HG03060 (cell line): Measurements from ENCODE around the gene URB1.
"Not testable (repeated sequence)": the region's sequence is repeated elsewhere in the genome, so short reads cannot be mapped to it uniquely, and the experiment has no call there.

Experiments used
- ATAC-seq: cut with Tn5 transposase; IDR thresholded peaks from one replicate; pipeline ENCODE4 v1.9.1; 2021; ENCODE audit warnings: low read depth, moderate number of reproducible peaks; ENCODE audit not compliant: unreplicated experiment

Gene URB1, protein sequence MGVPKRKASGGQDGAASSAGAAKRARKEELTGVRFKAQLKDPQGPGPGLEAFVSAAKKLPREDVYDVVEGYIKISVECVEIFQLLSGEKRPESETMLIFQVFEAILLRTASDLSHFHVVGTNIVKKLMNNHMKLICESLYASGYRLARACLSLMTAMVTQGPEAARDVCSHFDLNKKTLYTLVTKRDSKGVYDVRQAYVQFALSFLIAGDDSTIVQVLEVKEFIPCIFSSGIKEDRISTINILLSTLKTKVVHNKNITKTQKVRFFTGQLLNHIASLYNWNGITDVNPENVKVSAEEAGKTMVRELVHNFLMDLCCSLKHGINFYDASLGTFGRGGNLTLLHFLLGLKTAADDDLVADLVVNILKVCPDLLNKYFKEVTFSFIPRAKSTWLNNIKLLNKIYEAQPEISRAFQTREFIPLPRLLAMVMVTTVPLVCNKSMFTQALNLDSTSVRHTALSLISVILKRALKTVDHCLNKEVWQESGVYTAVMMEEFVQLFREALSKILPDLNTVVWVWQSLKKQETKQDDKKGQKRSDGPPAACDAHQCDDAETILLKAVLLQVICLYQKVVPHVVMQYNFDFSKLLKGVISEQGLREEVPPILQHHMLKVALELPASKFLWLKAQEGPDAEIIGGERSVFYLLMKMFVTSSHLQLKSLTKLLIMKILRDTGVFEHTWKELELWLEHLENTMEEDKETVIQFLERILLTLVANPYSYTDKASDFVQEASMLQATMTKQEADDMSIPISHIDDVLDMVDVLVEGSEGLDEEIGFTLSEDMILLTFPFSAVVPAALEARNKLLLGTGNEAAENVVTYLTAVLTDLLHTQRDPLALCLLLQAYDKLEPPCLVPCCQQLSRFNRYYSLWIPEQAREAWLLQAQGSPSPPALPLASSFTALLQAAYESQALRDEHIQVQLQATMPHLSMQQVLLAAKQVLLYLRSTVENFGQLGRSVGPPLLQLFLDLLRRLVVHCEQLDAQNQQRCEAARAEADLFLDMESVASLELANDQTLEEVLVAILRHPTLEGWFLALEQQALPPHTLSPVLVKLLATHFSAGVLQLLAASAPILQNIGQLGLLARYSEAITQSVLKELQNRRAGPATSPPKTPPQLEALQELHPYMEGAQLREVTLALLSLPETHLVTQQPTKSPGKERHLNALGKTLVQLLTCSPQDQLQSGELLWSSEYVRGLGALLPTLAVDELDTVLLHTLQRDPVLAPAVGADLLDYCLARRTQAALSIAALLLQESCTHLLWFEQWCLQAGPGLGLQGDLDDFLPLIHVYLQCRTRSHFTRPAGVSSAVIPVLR (N-terminal part only)

DNA sequence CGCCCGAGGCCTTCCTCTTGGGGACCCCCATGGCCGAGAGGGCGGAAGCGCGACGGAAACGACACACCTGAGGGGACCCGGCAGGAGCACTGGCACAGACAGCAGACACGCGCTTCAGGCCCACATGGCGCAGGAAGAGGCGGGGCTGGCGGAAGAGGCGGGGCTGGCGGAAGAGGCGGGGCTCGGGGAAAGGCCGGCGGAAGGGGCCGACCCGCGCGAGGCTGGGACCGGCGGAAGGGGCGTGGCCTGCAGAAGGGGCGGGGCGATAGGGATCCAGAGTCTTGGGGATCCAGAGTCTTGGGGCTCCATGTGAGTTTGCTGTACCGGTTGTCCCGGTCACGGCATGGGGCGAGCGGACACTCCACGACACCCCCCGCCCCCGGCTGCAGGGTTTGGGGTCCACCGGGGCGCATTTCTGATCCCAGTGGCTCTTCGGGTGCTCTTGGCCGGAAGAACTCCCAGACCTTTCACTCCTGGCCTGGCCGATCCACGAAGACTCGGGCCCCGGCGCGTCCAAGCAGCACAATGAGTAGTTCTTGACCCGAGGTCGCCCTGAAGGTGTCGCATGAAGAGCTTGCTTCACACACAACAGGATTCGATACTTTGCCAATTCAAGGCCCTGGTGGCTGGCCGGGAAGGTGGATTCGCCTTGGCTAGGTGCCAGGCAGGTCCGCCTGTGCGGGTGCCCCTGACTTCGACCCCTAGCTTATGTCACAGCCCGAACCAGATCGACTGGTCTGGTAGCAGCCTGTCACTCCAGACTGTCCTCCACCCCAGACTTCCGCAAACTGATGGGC is at the start of gene URB1:
Gene URB1, minus strand, starts transcription at position 133 of the 797 bp plus-strand sequence. Its CDS starts 102 bp downstream, at position 31.
- peak; percentile 46 for ATAC-seq

- ATAC-seq, result no peak
Measured at GRCh38 chr21:32437729-32438128, 44.9 kb upstream of the URB1 start.

DNA sequence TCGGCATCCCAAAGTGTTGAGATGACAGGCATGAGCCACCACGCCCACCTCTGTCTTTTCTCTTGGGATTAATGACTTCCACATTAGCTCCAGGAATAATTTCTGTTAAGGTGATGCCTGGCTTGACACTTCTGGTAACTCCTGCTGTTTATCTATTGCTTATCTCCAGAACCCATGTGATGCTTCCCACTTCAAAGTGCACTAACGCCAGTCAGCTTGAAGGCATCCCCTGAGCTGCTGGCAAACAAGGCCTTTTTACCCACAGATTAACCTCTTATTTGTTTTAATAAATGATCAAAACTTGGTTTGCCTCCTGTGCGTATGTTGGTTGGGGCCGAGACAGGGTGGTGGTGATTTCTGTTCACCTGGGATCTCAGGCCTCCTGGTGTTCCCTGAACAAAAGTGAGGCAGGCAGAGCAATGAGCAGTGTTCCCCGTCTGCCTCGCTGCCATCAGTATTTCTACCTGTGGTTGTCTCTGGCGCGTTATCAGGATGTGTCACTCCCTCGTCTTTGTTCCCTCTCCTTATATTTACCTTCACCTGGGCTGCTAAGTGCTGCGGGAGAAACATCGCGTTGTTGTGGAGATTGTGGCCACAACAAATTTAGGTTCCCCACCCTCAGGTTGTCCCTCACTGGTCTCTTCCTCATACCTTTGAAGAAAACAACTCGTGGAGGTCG is 40.3 kb upstream of the URB1 start:
- ATAC-seq, result not testable (repeated sequence)

DNA sequence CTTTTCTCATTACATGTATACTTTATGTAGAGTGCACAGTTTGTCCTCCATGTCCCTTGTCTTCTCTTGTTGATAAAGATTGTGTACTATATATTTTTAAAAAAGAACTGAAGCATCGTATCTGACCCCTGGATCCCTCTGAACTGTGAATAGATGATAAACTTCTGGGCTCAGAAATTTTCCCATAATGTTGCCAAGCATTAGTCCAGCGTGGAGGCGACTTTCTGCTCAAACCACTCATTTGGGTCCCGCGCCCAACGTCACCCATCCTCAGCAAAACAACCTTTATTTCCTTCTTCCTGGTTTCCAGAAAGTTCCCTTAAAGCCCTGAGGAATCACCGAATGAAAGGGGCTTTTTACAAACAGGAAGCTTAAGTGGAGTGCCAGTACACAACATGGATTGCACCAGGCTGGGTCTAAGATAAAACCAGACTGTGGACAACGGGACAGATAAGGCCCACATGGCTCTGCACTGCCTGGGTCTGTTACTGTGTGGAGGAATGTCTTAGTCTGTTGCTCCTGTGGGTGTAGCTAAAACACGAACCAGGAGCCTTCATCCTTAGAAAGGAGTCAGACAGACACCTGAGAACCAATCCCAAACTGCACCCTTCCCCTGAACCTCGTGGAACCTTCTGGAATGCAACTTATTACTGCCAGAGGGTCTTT is 35.3 kb upstream of the URB1 start:
- ATAC-seq, result no peak

GRCh38 chr21:32426592-32427051 is 33.8 kb upstream of the URB1 start:
- no peak for ATAC-seq

DNA sequence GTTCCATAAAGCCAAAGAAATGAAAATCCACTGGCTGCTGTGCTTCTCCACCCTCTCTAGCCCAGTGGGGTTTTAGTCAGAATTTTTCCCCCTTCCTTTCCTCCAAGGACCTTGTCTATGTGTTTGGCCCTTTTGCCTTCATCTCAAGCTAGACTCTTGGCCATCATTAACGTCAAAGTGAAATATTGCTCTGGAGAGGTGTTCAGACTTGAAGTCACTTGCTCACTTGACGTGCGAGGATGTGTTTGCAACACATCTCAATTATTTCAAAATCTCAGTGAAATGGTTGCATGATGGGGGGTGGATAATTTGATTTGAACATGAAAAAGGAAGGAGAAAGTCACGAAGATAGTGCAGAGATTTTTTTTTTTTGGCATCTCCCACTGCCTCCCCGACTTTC is 33.3 kb upstream of the URB1 start:
- no peak for ATAC-seq

- ATAC-seq, result no peak
Measured at GRCh38 chr21:32425628-32426027, 32.8 kb upstream of the URB1 start.

- no peak for ATAC-seq
Measured at GRCh38 chr21:32424674-32425073, 31.9 kb upstream of the URB1 start.

GRCh38 chr21:32424191-32424535 is 31.4 kb upstream of the URB1 start:
- no peak for ATAC-seq

- ATAC-seq, result no peak
Measured at GRCh38 chr21:32423320-32424190, 30.7 kb upstream of the URB1 start.

- ATAC-seq, result no peak
Measured at GRCh38 chr21:32422064-32422463, 29.3 kb upstream of the URB1 start.

DNA sequence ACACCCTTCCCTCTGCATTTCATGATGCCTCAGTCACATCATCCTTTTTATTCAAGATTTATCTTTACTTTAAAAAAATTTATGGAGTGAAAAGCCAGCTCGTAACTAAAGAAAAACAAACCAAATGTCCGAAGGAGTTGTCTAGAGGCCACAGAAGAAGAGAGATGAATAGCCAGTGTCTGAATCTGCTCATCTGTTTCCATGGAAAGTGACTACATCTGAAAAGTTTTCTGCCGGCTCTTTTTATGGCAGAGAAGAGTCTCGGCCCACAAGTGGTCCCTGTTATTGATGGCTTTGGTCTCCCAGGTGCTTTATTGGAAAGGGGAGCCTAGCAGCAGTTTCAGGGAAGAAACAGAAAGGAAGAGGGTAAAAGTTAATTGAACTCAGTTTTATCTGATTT is 25.3 kb upstream of the URB1 start:
- no peak for ATAC-seq

DNA sequence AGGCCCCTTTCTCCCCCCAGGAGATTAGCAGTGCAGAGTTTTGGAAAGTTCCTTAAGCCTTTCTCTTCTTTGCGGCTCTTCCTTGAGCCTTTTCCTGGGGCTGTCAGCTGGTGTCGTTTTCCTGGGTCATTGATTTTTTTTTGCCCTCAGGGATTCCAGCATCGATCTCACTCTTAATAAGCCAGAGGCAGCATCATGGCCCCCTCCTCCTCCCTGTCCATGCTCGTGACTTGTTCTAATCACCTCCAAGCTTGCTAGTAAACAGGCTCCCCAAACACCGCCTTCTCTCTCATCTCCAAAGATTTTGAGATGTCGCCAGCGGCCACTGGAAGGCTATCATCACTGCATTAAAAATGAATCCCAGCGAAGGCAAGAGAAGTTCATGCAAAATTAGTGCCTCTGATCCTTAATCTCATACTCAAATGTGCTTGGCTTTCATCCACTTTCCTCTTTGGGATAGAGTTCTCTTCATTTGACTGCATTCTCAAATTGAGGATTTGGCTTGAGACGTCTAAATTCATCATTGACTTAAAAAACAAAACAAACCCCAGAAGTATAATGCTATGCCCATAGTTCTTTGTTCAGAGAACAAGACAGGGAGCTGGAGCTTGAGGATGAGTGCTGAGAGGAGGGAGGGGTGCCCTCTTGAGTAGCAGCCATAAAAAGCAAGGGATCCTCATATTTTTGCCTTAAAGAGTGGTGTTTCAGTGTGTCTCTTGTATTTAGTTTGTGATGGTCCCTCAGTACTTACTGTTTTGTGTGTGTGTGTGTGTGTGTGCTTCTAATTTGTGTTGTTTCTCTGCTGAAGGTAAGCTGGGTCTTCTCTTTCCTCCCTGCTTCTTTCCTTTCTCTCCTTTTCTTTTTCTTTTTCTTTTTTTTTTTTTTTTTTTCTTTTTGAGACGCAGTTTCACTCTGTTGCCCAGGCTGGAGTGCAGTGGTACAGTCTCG is 22.9 kb upstream of the URB1 start:
- ATAC-seq, result no peak

- ATAC-seq, result no peak
Measured at GRCh38 chr21:32414579-32415358, 22.0 kb upstream of the URB1 start.

DNA sequence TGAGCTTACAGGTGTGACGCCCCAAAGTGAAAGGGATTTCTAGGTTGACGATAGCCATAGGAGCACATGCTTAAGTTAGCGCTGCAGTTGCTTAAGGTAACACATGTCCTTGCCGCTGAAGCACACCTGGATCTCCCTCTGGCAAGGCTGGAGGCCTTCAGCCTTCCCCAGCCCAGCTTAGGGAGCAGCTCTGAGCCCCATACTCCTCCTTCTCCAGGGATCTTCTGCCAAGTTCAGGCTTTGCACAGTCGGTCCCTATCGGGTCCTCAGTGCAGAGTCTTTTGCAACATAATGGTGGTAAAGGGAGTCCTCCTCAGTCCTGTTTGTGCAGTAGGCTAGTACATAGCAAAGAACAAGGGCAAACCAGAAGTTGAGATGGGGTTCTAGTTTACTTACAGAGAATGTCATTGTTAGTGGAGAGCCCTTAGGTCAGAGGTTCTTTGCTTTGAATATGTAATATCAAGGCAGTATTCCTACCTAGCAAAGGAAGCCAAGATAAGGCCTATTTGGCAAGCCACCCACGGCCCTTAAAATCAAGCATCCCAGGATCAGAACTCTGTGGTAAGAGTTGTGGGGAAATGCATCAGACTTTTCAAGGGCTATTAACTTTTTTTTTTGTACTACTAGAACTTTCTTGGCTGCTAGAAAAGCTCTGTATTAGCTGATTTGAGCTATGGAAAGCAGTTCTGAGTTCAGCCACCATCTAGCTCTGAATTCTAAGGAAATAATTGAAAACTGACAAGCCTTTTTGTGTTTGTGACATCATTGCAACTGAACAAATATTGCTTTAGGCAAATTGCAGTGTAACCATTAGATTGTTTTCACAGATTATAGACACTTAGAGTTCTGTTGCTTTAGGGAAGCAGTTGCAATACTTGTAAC is 21.1 kb upstream of the URB1 start:
- ATAC-seq, result no peak
